HG03135 (cell line): ENCODE data around the gene DTX1.
A peak's percentile ranks its signal among the peaks of the same experiment; 100 is the strongest.

Source experiments
- ATAC-seq: cut with Tn5 transposase; IDR thresholded peaks from one replicate; pipeline ENCODE4 v1.9.1; 2021; ENCODE audit warnings: mild to moderate bottlenecking, moderate library complexity; ENCODE audit not compliant: unreplicated experiment

DTX1 gene

GRCh38 chr12:113092607-113093408 lies 36.3 kb downstream of the DTX1 start:
- no peak for ATAC-seq

- no peak for ATAC-seq
Observed at GRCh38 chr12:113093409-113094101, 37.0 kb downstream of the DTX1 start.

DNA sequence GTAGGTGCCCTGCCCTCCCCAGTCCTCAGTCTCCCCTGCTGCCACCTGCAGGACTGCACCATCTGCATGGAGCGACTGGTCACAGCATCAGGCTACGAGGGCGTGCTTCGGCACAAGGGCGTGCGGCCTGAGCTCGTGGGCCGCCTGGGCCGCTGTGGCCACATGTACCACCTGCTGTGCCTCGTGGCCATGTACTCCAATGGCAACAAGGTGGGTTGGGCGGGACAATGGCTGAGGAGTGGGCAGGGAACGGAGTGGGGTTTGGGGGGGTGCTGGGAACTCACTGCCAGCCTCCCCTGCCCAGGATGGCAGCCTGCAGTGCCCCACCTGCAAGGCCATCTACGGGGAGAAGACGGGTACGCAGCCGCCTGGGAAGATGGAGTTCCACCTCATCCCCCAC lies 38.2 kb downstream of the DTX1 start:
- ATAC-seq: no peak

- no peak for ATAC-seq
Observed at GRCh38 chr12:113095405-113095804, 38.9 kb downstream of the DTX1 start.

- no peak for ATAC-seq
Observed at GRCh38 chr12:113096675-113097461, 40.3 kb downstream of the DTX1 start.

GRCh38 chr12:113097716-113098440 lies 41.3 kb downstream of the DTX1 start:
- ATAC-seq: no peak

DNA sequence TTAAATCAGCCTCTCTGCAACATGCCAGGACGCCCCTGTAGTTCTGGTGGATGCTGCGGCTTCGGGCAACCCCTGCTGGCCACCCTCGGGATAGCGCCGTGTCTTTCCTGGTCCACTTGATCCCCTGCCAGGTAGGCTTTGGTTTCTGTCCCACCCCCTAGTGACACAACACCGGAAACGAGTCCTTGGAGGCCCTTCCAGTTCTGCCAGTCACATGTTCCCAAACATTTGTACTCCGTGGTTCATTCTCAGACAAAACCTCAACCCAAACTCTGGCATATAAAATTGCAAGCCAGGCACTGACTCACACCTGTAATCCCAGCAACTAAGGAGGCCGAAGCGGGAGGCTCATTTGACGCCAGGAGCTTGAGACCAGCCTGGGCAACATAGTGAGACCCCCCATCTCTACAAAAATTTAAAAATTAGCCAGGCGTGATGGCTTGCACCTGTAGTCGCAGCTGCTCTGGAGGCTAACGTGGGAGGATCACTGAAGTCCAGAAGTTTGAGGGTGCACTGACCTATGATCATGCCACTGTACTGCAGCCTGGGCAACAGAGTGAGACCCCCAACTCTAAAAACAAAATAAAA lies 42.0 kb downstream of the DTX1 start:
- ATAC-seq: peak; percentile 80

GRCh38 chr12:113099364-113099763 lies 42.8 kb downstream of the DTX1 start:
- ATAC-seq: no peak

DNA sequence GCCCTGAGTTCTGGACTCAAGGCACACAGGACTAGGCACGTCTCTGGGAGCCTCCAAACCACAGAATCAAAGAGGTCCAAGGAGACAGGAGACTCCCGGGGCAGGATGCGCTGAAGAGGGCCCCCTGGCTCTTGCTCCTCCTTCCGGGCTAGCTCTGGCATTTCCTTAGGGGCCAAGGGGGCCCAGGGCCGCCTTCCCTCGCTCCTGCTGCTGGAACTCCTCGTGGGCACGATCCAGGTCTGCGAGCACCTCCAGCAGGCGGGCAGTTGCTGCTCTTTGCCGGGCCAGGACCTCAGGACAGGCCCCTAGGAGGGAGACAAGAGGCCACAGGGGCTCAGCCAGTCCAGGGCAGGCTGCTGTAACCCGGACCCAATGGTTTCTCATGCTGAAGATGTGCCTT lies 43.2 kb downstream of the DTX1 start:
- no peak for ATAC-seq

DNA sequence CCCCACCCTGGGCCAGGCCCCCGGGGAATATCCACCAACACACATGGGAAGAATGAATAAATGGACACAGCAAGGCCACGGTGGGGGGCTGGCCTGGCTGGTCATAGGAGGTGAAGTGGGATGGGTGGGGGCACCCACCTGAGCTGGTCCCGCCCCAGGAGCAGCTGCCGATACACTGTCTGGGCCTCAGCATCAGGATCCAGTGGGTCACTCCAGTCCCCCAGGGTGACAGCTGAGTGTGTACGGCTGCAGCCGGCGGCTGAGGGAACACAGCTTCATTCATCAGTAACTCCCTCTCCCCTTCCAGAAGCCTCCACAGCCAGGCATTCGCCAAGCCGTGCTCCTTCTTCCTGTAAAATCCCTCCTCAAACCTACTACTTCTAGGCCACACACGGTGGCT lies 45.2 kb downstream of the DTX1 start:
- no peak for ATAC-seq

DNA sequence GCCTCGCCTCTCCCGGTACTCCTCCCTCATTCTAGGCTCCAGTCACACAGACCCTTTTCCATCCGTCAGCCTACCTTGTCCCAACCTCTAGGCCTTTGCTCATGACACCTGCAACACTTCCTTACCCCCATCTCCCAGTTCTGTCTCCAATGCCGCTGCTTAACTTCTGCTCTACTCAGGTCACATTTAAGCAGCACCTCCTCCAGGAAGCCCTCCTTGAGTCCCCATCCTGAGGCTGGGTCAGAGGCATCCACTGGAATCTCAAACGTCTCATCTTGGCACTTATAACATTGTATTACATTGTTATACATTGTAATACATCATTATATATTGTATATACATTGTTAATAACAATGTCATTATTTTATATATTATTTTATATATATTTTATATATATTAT lies 46.3 kb downstream of the DTX1 start:
- ATAC-seq: no peak

DNA sequence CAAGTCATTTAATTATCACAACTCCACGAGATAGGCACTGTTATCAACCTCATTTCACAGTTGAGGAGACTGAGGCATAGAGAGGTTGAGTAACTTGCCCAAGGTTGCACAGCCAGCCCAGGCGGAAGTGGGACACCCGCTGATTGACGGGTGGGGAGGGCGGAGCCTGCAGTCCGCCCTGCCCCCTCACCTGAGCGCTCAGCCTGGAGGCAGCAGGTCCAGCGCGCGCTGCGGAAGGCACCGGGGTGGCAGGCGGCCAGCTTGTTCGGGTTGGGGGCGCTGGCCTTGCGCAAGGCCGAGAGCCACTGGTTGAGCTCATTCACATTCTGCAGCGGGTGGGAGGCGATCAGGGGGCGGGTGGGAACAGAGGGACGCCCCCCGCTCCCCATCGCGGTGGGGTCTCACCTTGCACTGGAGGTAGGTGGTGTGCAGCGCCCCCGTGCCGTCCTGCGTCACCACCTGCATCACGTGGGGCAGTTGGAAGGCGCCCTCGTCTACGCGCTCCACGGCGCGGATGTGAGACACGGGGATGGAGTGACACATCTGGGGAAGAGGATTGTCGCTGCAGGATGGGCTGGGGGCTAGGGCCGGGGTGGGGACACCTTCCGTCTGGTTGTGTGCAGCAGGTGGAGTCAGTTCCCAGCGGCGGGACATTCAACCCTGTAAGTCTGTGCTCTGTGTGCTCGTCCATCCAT lies 47.4 kb downstream of the DTX1 start:
- ATAC-seq: no peak

DNA sequence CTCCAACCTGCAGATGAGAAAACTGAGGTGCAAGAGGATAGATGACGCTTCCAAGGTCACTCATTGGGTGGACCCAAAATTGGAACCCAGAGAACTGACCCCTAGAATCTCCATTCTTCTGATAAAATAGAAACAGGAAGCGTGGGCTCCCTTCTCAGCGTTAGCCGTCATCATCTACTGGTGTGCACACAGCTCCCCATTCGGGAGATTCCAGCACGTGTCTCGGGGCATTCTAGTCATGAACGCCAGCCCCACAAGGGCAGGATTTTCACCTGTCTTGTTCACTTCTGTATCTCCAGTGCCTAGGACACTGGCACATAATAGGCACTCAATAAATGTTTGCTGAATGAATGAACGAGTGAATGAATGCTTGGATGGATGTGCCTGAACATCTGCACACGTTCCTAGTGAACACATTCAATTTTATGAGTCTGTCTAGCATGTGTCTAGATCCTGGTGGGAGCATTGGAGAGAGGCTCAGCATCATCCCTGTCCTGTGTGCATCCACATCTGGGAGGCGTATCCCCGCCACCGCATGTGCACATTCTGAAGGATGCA lies 48.5 kb downstream of the DTX1 start:
- no peak for ATAC-seq

GRCh38 chr12:113105606-113106271 lies 49.2 kb downstream of the DTX1 start:
- no peak for ATAC-seq

GRCh38 chr12:113106361-113106760 lies 49.8 kb downstream of the DTX1 start:
- ATAC-seq: no peak

GRCh38 chr12:113108308-113108707 lies 51.8 kb downstream of the DTX1 start:
- ATAC-seq: no peak

GRCh38 chr12:113109360-113109759 lies 52.8 kb downstream of the DTX1 start:
- no peak for ATAC-seq

GRCh38 chr12:113109872-113110599 lies 53.5 kb downstream of the DTX1 start:
- ATAC-seq: no peak

- ATAC-seq: no peak
Observed at GRCh38 chr12:113111247-113111646, 54.7 kb downstream of the DTX1 start.
